Ishikawa (cell line): ENCODE data around the gene MAT2A.

ENCODE experiments used
- CEBPB ChIP-seq: IDR thresholded peaks from 2 replicates; pipeline ENCODE4 v1.6.1; 2012
- CREB1 ChIP-seq: IDR thresholded peaks from 2 replicates; pipeline ENCODE4 v1.6.1; 2012; ENCODE audit warnings: low read depth
- EGR1 ChIP-seq: IDR thresholded peaks from 2 replicates; pipeline ENCODE4 v1.6.1; 2012
- EP300 ChIP-seq: IDR thresholded peaks from 2 replicates; pipeline ENCODE4 v1.6.1; 2012; ENCODE audit warnings: borderline replicate concordance
- FOXM1 ChIP-seq: IDR thresholded peaks from 2 replicates; pipeline ENCODE4 v1.6.1; 2012; ENCODE audit warnings: low read depth, borderline replicate concordance
- MAX ChIP-seq: IDR thresholded peaks from 2 replicates; pipeline ENCODE4 v1.6.1; 2012
- NFIC ChIP-seq: IDR thresholded peaks from 2 replicates; pipeline ENCODE4 v1.6.1; 2012
- RAD21 ChIP-seq: IDR thresholded peaks from 2 replicates; pipeline ENCODE4 v1.6.1; 2012; ENCODE audit warnings: low read depth
- TCF12 ChIP-seq: IDR thresholded peaks from 2 replicates; pipeline ENCODE4 v1.6.1; 2012; ENCODE audit warnings: low read depth
- TEAD4 ChIP-seq: IDR thresholded peaks from 2 replicates; pipeline ENCODE4 v1.6.1; 2012
- USF1 ChIP-seq: IDR thresholded peaks from 2 replicates; pipeline ENCODE4 v1.6.1; 2012
- YY1 ChIP-seq: IDR thresholded peaks from 2 replicates; pipeline ENCODE4 v1.6.1; 2012; ENCODE audit warnings: low read depth
- ZBTB7A ChIP-seq: IDR thresholded peaks from 2 replicates; pipeline ENCODE4 v1.6.1; 2012; ENCODE audit warnings: low read depth

GRCh38 chr2:85578243-85579180, 39.5 kb downstream of the MAT2A start:
- TF ChIP-seq YY1 (no peak), EP300 (no peak), CEBPB (no peak), FOXM1 (no peak), NFIC (no peak), CREB1 (no peak), EGR1 (no peak), RAD21 (no peak), USF1 (no peak), TEAD4 (no peak), ZBTB7A (no peak), MAX (no peak), TCF12 (no peak)
